Smooth muscle cell (in vitro differentiated cells): ENCODE results near the gene SIPA1L3. TPM values are rescaled to one million over a fixed set of nuclear protein-coding genes. Genes with fewer than 3 reads are reported as not detected.
A peak's percentile ranks its signal among the peaks of the same experiment; 100 is the strongest.

Experiments
- DNase-seq: peaks from one replicate; lab custom pipeline; 2025; ENCODE audit not compliant: unreplicated experiment; lab: John Stamatoyannopoulos, UW
- H2AFZ ChIP-seq: fragments of 200-600 bp; sonication (generic); 2 replicates; pipeline ENCODE4 v1.6.0; 2016; ENCODE audit warnings: antibody characterized with exemption, low read depth, mild to moderate bottlenecking
- H3F3A ChIP-seq: fragments of 200-600 bp; sonication (generic); 2 replicates; pipeline ENCODE4 v1.6.0; 2017; ENCODE audit warnings: antibody characterized with exemption, low read depth
- H3K27ac ChIP-seq: fragments of 200-600 bp; sonication (generic); 2 replicates; pipeline ENCODE4 v1.5.1; 2016; ENCODE audit warnings: low read depth, mild to moderate bottlenecking
- H3K27me3 ChIP-seq: fragments of 200-600 bp; sonication (generic); 2 replicates; pipeline ENCODE4 v1.6.1; 2016; ENCODE audit warnings: low read depth, mild to moderate bottlenecking
- H3K36me3 ChIP-seq: fragments of 200-600 bp; sonication (generic); 2 replicates; pipeline ENCODE4 v1.5.1; 2016; ENCODE audit warnings: low read depth
- H3K4me1 ChIP-seq: fragments of 200-600 bp; sonication (generic); 2 replicates; pipeline ENCODE4 v1.5.1; 2016; ENCODE audit warnings: low read depth
- H3K4me2 ChIP-seq: fragments of 200-600 bp; sonication (generic); 2 replicates; pipeline ENCODE4 v1.6.0; 2016; ENCODE audit warnings: mild to moderate bottlenecking
- H3K4me3 ChIP-seq: fragments of 200-600 bp; sonication (generic); 2 replicates; pipeline ENCODE4 v1.5.1; 2016; ENCODE audit warnings: mild to moderate bottlenecking
- H3K79me2 ChIP-seq: fragments of 200-600 bp; sonication (generic); 2 replicates; pipeline ENCODE4 v1.6.0; 2016; ENCODE audit warnings: low read depth, mild to moderate bottlenecking
- H3K9ac ChIP-seq: fragments of 200-600 bp; sonication (generic); 2 replicates; pipeline ENCODE4 v1.6.0; 2016; ENCODE audit warnings: low read depth
- H3K9me3 ChIP-seq: fragments of 200-600 bp; sonication (generic); replicated peaks from 2 replicates; pipeline ENCODE4 v1.5.1; 2016; ENCODE audit warnings: low read depth
- H4K20me1 ChIP-seq: fragments of 200-600 bp; sonication (generic); 2 replicates; pipeline ENCODE4 v1.6.0; 2016; ENCODE audit warnings: low read depth
- WGBS: methylation state at CpG from one replicate; pipeline ENCODE4 v1.1.7; 2016; ENCODE audit warnings: low lambda C conversion rate; 5-methylcytosine and 5-hydroxymethylcytosine counted together
- polyA plus RNA-seq: library from polyadenylated mRNA; unstranded; fragments of >200 nt; fragmentation: Nextera tagmentation; extraction: Ambion mirVana; gene quantifications from 2 replicates; pipeline ENCODE4 v1.2.1, GENCODE V29; 2016
- total RNA-seq: library from RNA; depleted of rRNA; stranded (reverse); fragments of >200 nt; gene quantifications from 2 replicates; pipeline ENCODE4 v1.2.3, GENCODE V29; 2014
- TF ChIP-seq, protein P1 (sequence below): fragments of 200-600 bp; sonication (generic); IDR thresholded peaks from 2 replicates; pipeline ENCODE4 v1.5.1; 2017; ENCODE audit warnings: borderline replicate concordance, mild to moderate bottlenecking, antibody characterized with exemption; ENCODE audit not compliant: insufficient read depth, poor library complexity, severe bottlenecking

SIPA1L3 gene
- total and polyA plus RNA-seq, 2 experiments from 2014 or later: 6.5 to 7.6 TPM

DNA sequence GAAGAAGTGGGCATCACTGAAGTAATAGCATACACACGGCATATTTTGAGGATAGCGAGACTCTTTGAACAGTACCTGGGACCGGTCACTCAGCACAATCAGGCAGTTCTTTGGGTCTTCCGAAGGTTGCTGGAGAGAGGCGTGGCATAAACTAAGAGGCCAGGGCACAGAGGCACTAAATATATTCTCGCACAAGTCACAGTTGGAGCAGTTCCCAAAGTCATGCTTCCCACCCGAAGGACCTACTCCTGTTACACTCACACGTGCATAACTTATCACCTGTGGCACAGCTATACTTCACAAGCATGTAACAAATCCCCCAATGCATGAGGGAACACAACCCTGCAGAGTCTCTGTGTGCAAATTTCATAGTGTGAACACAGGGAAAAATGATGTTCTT is 10.8 kb upstream of the SIPA1L3 start:
- TF ChIP-seq, protein P1, sequence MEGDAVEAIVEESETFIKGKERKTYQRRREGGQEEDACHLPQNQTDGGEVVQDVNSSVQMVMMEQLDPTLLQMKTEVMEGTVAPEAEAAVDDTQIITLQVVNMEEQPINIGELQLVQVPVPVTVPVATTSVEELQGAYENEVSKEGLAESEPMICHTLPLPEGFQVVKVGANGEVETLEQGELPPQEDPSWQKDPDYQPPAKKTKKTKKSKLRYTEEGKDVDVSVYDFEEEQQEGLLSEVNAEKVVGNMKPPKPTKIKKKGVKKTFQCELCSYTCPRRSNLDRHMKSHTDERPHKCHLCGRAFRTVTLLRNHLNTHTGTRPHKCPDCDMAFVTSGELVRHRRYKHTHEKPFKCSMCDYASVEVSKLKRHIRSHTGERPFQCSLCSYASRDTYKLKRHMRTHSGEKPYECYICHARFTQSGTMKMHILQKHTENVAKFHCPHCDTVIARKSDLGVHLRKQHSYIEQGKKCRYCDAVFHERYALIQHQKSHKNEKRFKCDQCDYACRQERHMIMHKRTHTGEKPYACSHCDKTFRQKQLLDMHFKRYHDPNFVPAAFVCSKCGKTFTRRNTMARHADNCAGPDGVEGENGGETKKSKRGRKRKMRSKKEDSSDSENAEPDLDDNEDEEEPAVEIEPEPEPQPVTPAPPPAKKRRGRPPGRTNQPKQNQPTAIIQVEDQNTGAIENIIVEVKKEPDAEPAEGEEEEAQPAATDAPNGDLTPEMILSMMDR: no peak
- Histone ChIP-seq H3K4me3 (no peak overlapping the region), H3K4me1 (no peaks in the 10 kb centered on the region), H3K9me3 (no peaks in the 10 kb centered on the region), H3K36me3 (no peaks in the 10 kb centered on the region), H3K79me2 (no peaks in the 10 kb centered on the region), H4K20me1 (no peaks in the 10 kb centered on the region), H3F3A (no peaks in the 10 kb centered on the region), H3K9ac (no peak overlapping the region), H3K27ac (no peak overlapping the region), H3K27me3 (no peaks in the 10 kb centered on the region), H3K4me2 (no peak overlapping the region), H2AFZ (no peak overlapping the region)
- no peak for DNase-seq
- 90% methylated on average over 8 of the region's 8 CpGs for WGBS

- no peaks in the 10 kb centered on the region for H3K4me1 ChIP-seq
- H3K36me3 ChIP-seq: no peaks in the 10 kb centered on the region
- no peaks in the 10 kb centered on the region for H3K79me2 ChIP-seq
- DNase-seq: no peak
- no peaks in the 10 kb centered on the region for H4K20me1 ChIP-seq
- no peaks in the 10 kb centered on the region for H3K27me3 ChIP-seq
- no peak overlapping the region for H3K9ac ChIP-seq
- H3K9me3 ChIP-seq: no peaks in the 10 kb centered on the region
- no peak overlapping the region for H3K4me3 ChIP-seq
- no peak overlapping the region for H3K4me2 ChIP-seq
- no peaks in the 10 kb centered on the region for H3F3A ChIP-seq
- TF ChIP-seq, protein P1: no peak
- no peak overlapping the region for H2AFZ ChIP-seq
- WGBS: 67% methylated on average over 1 of the region's 1 CpG
- no peak overlapping the region for H3K27ac ChIP-seq
Observed at GRCh38 chr19:37899453-37899852, 7.6 kb upstream of the SIPA1L3 start.

GRCh38 chr19:37899966-37900365 is 7.0 kb upstream of the SIPA1L3 start:
- Histone ChIP-seq H3K9ac (no peak overlapping the region), H3K36me3 (no peaks in the 10 kb centered on the region), H4K20me1 (no peaks in the 10 kb centered on the region), H3K4me2 (no peak overlapping the region), H3K4me3 (no peak overlapping the region), H3K27ac (no peak overlapping the region), H2AFZ (no peak overlapping the region), H3K9me3 (no peaks in the 10 kb centered on the region), H3K4me1 (no peaks in the 10 kb centered on the region), H3K27me3 (no peaks in the 10 kb centered on the region), H3F3A (no peaks in the 10 kb centered on the region), H3K79me2 (no peaks in the 10 kb centered on the region)
- TF ChIP-seq, protein P1: no peak
- whole genome bisulfite sequencing: 90% methylated on average over 2 of the region's 2 CpGs
- no peak for DNase-seq

DNA sequence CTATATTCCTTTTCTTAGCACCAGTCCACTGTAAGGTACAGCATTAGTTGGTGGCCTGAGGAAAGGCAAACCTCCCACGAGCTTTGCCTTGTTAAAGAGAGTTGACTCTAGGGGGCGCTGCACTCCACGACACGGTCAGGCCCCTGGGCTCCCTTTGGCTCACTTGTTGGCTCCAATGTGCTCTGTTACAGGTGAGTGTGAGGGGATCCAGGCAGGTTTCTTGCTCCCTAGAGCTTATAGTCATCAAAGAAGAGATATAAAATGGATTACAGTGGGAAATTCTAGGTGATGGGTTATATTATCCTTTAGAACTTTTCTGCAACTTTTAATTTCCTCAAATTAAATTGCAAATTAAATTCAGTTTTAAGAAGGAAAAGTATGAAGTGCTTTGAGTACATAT is 4.3 kb upstream of the SIPA1L3 start:
- H3K79me2 ChIP-seq: peaks cover 4% of the 10 kb centered on the region
- no peak overlapping the region for H3K4me2 ChIP-seq
- no peak overlapping the region for H3K4me3 ChIP-seq
- H3K27me3 ChIP-seq: no peaks in the 10 kb centered on the region
- H3K36me3 ChIP-seq: no peaks in the 10 kb centered on the region
- H3K9ac ChIP-seq: no peak overlapping the region
- no peak overlapping the region for H3K27ac ChIP-seq
- DNase-seq: peak; percentile 16
- H2AFZ ChIP-seq: no peak overlapping the region
- H3F3A ChIP-seq: no peaks in the 10 kb centered on the region
- WGBS: 0% methylated on average over 4 of the region's 4 CpGs
- TF ChIP-seq, protein P1: peak; percentile 91
- H3K9me3 ChIP-seq: no peaks in the 10 kb centered on the region
- no peaks in the 10 kb centered on the region for H3K4me1 ChIP-seq
- no peaks in the 10 kb centered on the region for H4K20me1 ChIP-seq
